Measurements from ENCODE around the gene SH2B2.

Gene SH2B2

DNA sequence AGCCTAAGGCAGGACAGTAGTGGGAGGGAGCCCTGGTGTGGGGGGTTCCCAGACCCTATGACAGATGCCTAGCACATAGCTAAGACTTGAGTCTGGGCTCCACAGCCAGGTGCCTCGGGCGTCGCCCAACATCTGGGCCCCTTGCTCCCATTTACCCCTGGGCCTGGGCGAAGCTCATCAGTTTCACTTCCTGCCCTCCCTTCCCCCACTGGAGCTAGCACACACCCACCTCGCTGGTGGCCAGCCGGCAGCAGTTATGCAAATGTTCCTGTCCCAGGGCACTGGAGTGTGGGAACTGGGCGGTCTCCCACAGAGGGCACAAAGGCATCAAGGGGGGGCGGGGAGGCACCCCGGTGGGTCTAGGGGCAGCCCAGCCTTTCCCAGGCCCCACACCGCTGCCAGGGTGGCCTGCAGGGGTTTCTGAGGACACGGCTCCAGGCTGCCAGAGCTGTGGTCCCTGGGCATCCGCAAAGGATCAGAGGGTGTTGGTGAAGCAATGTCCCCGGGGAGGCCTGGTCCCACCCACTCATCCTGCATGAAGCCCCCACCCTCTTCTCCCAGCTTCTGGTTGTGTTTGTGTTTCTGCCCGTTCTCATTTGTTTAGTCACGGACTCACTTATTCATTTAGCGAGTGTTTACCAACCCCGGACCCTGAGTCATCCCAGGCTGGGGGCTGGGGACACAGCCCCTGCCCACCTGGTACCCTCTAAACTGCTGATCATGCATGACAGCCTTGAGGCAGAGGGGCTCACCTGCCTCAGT is 20.4 kb downstream of the SH2B2 start:
- peak; percentile 93 for DNase-seq (ENCODE audit: low read depth)
- TF ChIP-seq, protein P1, sequence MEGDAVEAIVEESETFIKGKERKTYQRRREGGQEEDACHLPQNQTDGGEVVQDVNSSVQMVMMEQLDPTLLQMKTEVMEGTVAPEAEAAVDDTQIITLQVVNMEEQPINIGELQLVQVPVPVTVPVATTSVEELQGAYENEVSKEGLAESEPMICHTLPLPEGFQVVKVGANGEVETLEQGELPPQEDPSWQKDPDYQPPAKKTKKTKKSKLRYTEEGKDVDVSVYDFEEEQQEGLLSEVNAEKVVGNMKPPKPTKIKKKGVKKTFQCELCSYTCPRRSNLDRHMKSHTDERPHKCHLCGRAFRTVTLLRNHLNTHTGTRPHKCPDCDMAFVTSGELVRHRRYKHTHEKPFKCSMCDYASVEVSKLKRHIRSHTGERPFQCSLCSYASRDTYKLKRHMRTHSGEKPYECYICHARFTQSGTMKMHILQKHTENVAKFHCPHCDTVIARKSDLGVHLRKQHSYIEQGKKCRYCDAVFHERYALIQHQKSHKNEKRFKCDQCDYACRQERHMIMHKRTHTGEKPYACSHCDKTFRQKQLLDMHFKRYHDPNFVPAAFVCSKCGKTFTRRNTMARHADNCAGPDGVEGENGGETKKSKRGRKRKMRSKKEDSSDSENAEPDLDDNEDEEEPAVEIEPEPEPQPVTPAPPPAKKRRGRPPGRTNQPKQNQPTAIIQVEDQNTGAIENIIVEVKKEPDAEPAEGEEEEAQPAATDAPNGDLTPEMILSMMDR (IDR thresholded peaks at IDR 0.05; ENCODE audit: low read depth, low read length, missing control alignments) = no peak
- H3K4me3 ChIP-seq (ENCODE audit: low read depth, low read length) = peak overlapping the region; percentile 43

DNA sequence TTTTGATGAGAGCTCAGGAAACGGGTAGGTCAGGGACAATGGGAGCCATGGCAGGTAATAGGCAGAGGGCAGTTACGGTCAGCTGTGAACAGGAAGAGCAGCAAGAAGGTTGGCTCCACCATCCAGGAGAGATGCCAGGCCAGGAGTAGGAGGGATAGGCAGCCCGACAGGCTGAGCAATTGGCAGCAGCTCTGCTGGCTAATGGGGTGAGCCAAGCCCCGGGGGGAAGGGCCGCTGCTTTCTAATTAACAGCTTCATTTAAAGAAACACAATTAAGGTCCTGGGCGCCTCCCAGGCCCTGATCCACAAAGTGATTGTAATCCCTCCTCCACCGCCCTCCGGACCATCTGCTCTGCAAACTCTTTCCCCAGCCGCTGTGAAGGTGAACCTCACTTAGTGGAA is 23.7 kb downstream of the SH2B2 start:
- TF ChIP-seq, protein P1 (IDR thresholded peaks at IDR 0.05; ENCODE audit: low read depth, low read length, missing control alignments) = no peak
- DNase-seq (ENCODE audit: low read depth) = no peak
- no peak overlapping the region for H3K4me3 ChIP-seq (ENCODE audit: low read depth, low read length)

DNA sequence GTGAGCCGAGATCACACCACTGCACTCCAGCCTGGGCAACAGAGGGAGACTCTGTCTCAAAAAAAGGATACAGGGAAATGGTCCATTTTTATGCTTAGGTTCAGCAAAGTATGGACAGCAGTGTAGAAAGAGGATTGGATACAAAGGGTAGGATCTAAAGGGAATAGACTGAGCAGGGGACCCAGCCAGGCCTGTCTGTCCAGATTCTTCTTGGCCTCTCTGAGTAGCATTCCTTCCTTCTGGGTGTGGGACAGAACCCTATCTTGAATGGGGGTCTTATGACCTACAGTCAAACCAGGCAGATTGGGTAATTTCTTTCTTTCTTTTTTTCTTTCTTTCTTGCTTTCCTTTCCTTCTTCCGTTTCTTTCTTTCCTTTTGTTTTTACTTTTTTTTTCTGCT is 25.6 kb downstream of the SH2B2 start:
- DNase-seq (ENCODE audit: low read depth) = no peak
- no peak overlapping the region for H3K4me3 ChIP-seq (ENCODE audit: low read depth, low read length)
- TF ChIP-seq, protein P1 (IDR thresholded peaks at IDR 0.05; ENCODE audit: low read depth, low read length, missing control alignments) = no peak

DNA sequence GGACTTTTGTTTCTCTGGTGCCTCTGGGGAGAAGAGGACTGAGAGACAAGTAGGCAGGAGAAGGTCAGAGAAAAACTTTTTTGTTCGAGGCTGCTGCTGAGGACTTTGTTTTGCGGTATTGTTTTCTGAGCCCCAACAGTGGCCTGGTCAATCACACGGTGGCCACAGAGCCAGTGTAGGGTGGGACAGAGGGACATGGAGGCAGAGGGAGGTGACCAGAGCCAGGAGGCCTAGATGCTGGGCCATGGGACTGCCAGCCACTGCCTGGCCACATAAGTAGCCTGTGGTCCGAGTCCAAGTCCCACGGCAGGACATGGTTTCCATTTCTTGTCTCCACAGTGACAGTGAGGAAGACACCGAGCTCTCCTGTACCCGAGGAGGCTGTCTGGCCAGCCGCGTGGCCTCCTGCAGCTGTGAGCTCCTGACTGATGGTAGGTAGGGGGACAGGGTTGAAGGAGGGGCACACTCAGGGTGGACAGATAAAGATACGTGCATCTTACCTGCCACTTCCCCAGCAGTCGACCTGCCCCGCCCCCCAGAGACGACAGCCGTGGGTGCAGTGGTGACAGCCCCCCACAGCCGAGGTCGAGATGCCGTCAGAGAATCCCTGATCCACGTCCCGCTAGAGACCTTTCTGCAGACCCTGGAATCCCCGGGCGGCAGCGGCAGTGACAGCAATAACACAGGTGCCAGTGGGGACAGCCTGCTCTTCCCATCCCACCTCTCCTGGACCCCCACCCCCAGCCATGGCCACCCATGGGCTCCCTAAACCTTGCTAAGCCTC is 27.5 kb downstream of the SH2B2 start:
- TF ChIP-seq, protein P1 (IDR thresholded peaks at IDR 0.05; ENCODE audit: low read depth, low read length, missing control alignments) = no peak
- no peak overlapping the region for H3K4me3 ChIP-seq (ENCODE audit: low read depth, low read length)
- DNase-seq (ENCODE audit: low read depth) = no peak

DNA sequence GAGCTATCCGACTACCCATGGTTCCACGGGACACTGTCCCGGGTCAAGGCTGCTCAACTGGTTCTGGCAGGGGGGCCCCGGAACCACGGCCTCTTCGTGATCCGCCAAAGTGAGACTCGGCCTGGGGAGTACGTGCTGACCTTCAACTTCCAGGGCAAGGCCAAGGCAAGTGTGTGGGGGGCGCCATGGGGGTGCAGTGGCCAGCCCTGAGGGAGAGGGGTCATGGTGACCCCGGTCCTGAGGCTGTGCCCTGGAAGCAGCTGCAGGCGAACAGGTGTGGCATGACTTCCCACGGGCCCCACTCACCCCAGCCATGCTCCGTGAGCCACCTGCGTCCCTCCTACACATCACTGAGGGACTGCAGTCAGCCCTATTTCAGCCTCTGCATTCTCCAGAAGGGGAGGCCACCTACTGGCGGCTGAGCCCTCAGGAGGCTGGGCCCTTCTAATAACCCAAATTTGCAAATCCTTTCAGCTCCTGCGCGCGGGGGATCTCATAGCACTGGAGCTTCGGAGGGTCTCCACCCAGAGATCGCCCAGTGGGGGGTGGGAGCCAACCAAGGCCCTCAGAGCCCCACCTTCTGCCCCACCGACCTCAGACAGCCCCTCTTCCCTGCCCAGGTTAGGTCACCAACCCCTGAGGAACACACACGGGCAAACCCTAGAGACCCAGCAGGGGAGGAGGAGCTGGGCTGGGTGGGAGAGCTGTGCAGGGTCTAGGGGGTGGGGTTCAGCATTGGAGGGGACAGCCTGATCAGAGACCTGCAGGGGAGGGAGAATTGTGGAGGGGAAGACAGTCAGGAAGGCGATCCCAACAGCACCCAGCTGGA is 30.8 kb downstream of the SH2B2 start:
- TF ChIP-seq, protein P1 (IDR thresholded peaks at IDR 0.05; ENCODE audit: low read depth, low read length, missing control alignments) = peak; percentile 13
- no peak for DNase-seq (ENCODE audit: low read depth)
- H3K4me3 ChIP-seq (ENCODE audit: low read depth, low read length) = no peak overlapping the region

DNA sequence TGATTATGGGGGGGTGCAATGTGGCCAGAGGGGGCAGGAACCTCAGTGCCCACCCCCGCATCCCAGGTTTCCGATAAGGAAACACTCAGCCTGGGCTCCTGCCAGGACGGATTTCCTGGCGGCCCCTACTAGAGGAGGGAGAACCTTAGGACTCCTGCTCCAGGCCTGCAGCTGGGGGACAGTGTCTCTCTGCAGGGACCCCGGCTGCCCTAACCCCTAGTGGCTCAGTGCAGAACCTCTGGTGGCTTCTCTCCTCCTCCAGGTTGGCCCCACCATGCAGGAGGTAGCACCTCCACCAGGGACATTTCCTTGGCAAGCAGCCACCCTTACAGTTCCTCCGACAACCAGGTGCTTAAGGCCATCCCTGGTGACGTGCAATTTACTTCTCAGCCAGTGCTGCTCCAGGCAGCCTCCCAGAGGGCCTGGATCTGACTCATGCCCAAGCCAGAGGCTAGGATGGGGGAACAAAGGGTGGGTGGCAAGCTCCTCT is 31.9 kb downstream of the SH2B2 start:
- TF ChIP-seq, protein P1 (IDR thresholded peaks at IDR 0.05; ENCODE audit: low read depth, low read length, missing control alignments) = peak; percentile 29

More for the DNA sequence above, 31.9 kb downstream of the SH2B2 start:
- no peak for DNase-seq (ENCODE audit: low read depth)
- no peak overlapping the region for H3K4me3 ChIP-seq (ENCODE audit: low read depth, low read length)
